Fibroblast of skin of abdomen (primary cell): ENCODE measurements around the gene PPP2R2C. TPM values are rescaled to one million over a fixed set of nuclear protein-coding genes. Genes with fewer than 3 reads are reported as not detected.

Experiments used
- DNase-seq: peaks from one replicate; pipeline ENCODE4 v3.0.0-alpha.2; 2013
- polyA plus RNA-seq, 2 experiments: library from polyadenylated mRNA; unstranded; fragments of 120-200 nt; gene quantifications; one replicate each; pipeline ENCODE4 v1.2.1, GENCODE V29; 2013; ENCODE audit not compliant: insufficient read length in 2 of 2

PPP2R2C gene
- polyA plus RNA-seq (2013, experiment 1 of 2; ENCODE audit: insufficient read length) = 0.24 TPM
- 0.21 TPM for polyA plus RNA-seq (2013, experiment 2 of 2; ENCODE audit: insufficient read length)

GRCh38 chr4:6472387-6473263, at the start of gene PPP2R2C:
Gene PPP2R2C (minus strand): TSS chr4:6472614. CDS start chr4:6472229, 385 bp downstream.
- DNase-seq = no peak

GRCh38 chr4:6520978-6521377, 48.6 kb upstream of the PPP2R2C start:
- DNase-seq = no peak

GRCh38 chr4:6520051-6520636, 47.7 kb upstream of the PPP2R2C start:
- no peak for DNase-seq

GRCh38 chr4:6517171-6517570, 44.8 kb upstream of the PPP2R2C start:
- no peak for DNase-seq

- DNase-seq = no peak
Observed at GRCh38 chr4:6516762-6517161, 44.3 kb upstream of the PPP2R2C start.

- DNase-seq = no peak
Observed at GRCh38 chr4:6516281-6516680, 43.9 kb upstream of the PPP2R2C start.

- DNase-seq = no peak
Observed at GRCh38 chr4:6513678-6514077, 41.3 kb upstream of the PPP2R2C start.

- no peak for DNase-seq
Observed at GRCh38 chr4:6509587-6509986, 37.2 kb upstream of the PPP2R2C start.

- DNase-seq = no peak
Observed at GRCh38 chr4:6507345-6507744, 34.9 kb upstream of the PPP2R2C start.

GRCh38 chr4:6506616-6507140, 34.3 kb upstream of the PPP2R2C start:
- DNase-seq = no peak

- DNase-seq = no peak
Observed at GRCh38 chr4:6504900-6505496, 32.6 kb upstream of the PPP2R2C start.

GRCh38 chr4:6502747-6503465, 30.5 kb upstream of the PPP2R2C start:
- DNase-seq = no peak

GRCh38 chr4:6502147-6502546, 29.7 kb upstream of the PPP2R2C start:
- DNase-seq = no peak

- DNase-seq = no peak
Observed at GRCh38 chr4:6501171-6501570, 28.8 kb upstream of the PPP2R2C start.

- no peak for DNase-seq
Observed at GRCh38 chr4:6500481-6501140, 28.2 kb upstream of the PPP2R2C start.

- no peak for DNase-seq
Observed at GRCh38 chr4:6499238-6499600, 26.8 kb upstream of the PPP2R2C start.

- DNase-seq = no peak
Observed at GRCh38 chr4:6498511-6499237, 26.3 kb upstream of the PPP2R2C start.

GRCh38 chr4:6497796-6498195, 25.4 kb upstream of the PPP2R2C start:
- DNase-seq = no peak

- no peak for DNase-seq
Observed at GRCh38 chr4:6495736-6496135, 23.3 kb upstream of the PPP2R2C start.

- DNase-seq = no peak
Observed at GRCh38 chr4:6495296-6495590, 22.8 kb upstream of the PPP2R2C start.

- DNase-seq = no peak
Observed at GRCh38 chr4:6494431-6495295, 22.2 kb upstream of the PPP2R2C start.
